ENCODE measurements around the gene VAT1. TPM values are rescaled to one million over a fixed set of nuclear protein-coding genes. Genes with fewer than 3 reads are reported as not detected.

The VAT1 gene
- total RNA-seq, 1 experiment from 2014 or later: 297 TPM

- DNase-seq (ENCODE audit: low read depth): no peak
These were observed 5.2 kb upstream of the VAT1 start for GRCh38 chr17:43027091-43028032.

- no peak for DNase-seq (ENCODE audit: low read depth)
These were observed 4.4 kb upstream of the VAT1 start for GRCh38 chr17:43026595-43026994.

- DNase-seq (ENCODE audit: low read depth): no peak
These were observed 3.8 kb upstream of the VAT1 start for GRCh38 chr17:43025766-43026537.

GRCh38 chr17:43025290-43025657, 3.1 kb upstream of the VAT1 start:
- no peak for DNase-seq (ENCODE audit: low read depth)

- DNase-seq (ENCODE audit: low read depth): peak; percentile 96
These were observed 2.5 kb upstream of the VAT1 start, which contains the start of gene RND2 for GRCh38 chr17:43024407-43025289. Gene RND2 (plus strand): TSS chr17:43025231. CDS start chr17:43025348, 117 bp downstream.

GRCh38 chr17:43020789-43021740, 1.1 kb downstream of the VAT1 start:
- DNase-seq (ENCODE audit: low read depth): peak; percentile 79

- no peak for DNase-seq (ENCODE audit: low read depth)
These were observed 2.1 kb downstream of the VAT1 start for GRCh38 chr17:43020030-43020621.

- no peak for DNase-seq (ENCODE audit: low read depth)
These were observed 2.8 kb downstream of the VAT1 start for GRCh38 chr17:43019418-43019817.

- no peak for DNase-seq (ENCODE audit: low read depth)
These were observed 3.3 kb downstream of the VAT1 start for GRCh38 chr17:43018932-43019331.

GRCh38 chr17:43018008-43018853, 4.0 kb downstream of the VAT1 start:
- DNase-seq (ENCODE audit: low read depth): no peak

- DNase-seq (ENCODE audit: low read depth): no peak
These were observed 6.0 kb downstream of the VAT1 start for GRCh38 chr17:43016216-43016615.

- no peak for DNase-seq (ENCODE audit: low read depth)
These were observed 6.6 kb downstream of the VAT1 start for GRCh38 chr17:43015579-43015978.

- no peak for DNase-seq (ENCODE audit: low read depth)
These were observed 7.3 kb downstream of the VAT1 start for GRCh38 chr17:43014649-43015542.

- DNase-seq (ENCODE audit: low read depth): no peak
These were observed 8.1 kb downstream of the VAT1 start for GRCh38 chr17:43014020-43014648.

- no peak for DNase-seq (ENCODE audit: low read depth)
These were observed 8.9 kb downstream of the VAT1 start for GRCh38 chr17:43013296-43013695.

- no peak for DNase-seq (ENCODE audit: low read depth)
These were observed 10.3 kb downstream of the VAT1 start for GRCh38 chr17:43011728-43012472.

Data from LHCN-M2 (cell line).